Nephron (organoid): ENCODE measurements around the gene RBBP5.

Experiments used
- H3K27ac Mint-ChIP-seq, 3 experiments: 2 replicates each; pipeline ENCODE4 v1.8.0; 2020; ENCODE audit warnings: mixed read lengths in 3 of 3, mild to moderate bottlenecking in 2 of 3, moderate library complexity in 1 of 3
- H3K27me3 Mint-ChIP-seq: 2 replicates; pipeline ENCODE4 v1.8.0; 2021; ENCODE audit warnings: low read depth, mild to moderate bottlenecking, moderate library complexity, mixed read lengths
- H3K36me3 Mint-ChIP-seq: 2 replicates; pipeline ENCODE4 v1.8.0; 2020; ENCODE audit warnings: low read depth, mixed read lengths
- H3K4me1 Mint-ChIP-seq: 2 replicates; pipeline ENCODE4 v1.8.0; 2020; ENCODE audit warnings: mixed read lengths
- H3K4me3 Mint-ChIP-seq, 3 experiments: 2 replicates each; pipeline ENCODE4 v1.8.0; 2020; ENCODE audit warnings: mild to moderate bottlenecking in 3 of 3, mixed read lengths in 3 of 3, moderate library complexity in 2 of 3
- H3K9me3 Mint-ChIP-seq: 2 replicates; pipeline ENCODE4 v1.8.0; 2020; ENCODE audit warnings: mixed read lengths
- TF ChIP-seq, protein P1 (sequence below), 3 experiments: fragments of 200-600 bp; sonication (generic); IDR thresholded peaks; one replicate each; pipeline ENCODE4 v1.5.0; 2021; ENCODE audit warnings: antibody characterized with exemption in 3 of 3; ENCODE audit not compliant: unreplicated experiment in 3 of 3

RBBP5 gene

DNA sequence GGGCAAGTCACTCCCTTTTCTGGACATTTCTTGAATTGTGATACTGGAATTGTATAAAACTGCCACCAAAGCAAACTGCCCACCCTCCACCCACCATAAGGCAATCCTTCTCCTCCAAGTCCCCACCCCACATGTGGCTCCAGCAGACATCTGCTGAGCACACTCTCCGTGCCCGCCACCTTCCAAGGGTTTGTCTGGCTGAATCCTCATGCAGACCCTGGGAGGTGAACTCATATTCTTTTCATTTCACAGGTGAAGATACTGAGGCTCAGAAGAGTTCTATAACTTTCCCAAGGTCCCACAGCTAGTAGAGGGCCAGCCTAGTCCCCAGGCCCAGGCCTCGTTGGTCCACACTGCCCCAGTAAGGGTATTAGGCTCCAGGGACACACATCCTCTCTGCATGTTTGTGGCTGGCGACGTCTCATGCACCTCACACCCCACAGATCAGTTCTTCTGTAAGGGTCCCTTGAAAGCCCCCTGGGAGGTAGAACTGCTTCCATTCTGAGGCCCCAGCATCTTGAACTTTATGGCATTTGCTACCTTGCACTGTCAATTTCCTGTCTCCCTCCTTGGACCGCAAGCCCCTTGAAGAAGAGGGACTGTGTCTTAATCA is 64.7 kb downstream of the RBBP5 start:
- no peak overlapping the region for H3K27ac Mint-ChIP-seq
- TF ChIP-seq, protein P1, sequence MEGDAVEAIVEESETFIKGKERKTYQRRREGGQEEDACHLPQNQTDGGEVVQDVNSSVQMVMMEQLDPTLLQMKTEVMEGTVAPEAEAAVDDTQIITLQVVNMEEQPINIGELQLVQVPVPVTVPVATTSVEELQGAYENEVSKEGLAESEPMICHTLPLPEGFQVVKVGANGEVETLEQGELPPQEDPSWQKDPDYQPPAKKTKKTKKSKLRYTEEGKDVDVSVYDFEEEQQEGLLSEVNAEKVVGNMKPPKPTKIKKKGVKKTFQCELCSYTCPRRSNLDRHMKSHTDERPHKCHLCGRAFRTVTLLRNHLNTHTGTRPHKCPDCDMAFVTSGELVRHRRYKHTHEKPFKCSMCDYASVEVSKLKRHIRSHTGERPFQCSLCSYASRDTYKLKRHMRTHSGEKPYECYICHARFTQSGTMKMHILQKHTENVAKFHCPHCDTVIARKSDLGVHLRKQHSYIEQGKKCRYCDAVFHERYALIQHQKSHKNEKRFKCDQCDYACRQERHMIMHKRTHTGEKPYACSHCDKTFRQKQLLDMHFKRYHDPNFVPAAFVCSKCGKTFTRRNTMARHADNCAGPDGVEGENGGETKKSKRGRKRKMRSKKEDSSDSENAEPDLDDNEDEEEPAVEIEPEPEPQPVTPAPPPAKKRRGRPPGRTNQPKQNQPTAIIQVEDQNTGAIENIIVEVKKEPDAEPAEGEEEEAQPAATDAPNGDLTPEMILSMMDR (IDR thresholded peaks at IDR 0.05; ENCODE audit: unreplicated experiment in 3 of 3): no peak
- no peak overlapping the region for H3K4me3 Mint-ChIP-seq
- no peaks in the 10 kb centered on the region for H3K4me1 Mint-ChIP-seq
- no peaks in the 10 kb centered on the region for H3K9me3 Mint-ChIP-seq
- peaks cover 12% of the 10 kb centered on the region for H3K27me3 Mint-ChIP-seq
- no peaks in the 10 kb centered on the region for H3K36me3 Mint-ChIP-seq

DNA sequence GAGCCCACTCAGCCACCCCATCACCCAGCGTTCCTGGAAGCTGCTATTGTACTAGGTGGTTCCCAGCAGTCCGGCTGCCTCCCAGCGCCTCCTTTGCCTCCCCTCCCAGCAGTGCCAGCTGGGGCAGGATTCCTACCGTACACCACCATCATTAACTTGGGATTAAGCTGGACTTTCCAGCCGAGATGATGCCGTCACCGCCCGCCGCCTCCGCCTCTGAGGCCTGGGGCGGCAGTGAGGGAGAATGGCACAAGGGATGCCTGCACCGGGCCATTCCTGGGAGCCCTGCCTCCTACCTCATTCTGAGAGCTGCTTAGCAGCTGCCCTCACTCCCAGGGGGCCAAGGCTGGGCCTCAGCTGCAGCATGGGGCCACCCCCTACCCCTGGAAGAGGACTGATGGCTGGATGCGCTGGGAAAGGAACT is 65.6 kb downstream of the RBBP5 start:
- Mint-ChIP-seq H3K27me3 (peaks cover 16% of the 10 kb centered on the region), H3K4me3 (no peak overlapping the region), H3K36me3 (no peaks in the 10 kb centered on the region), H3K4me1 (no peaks in the 10 kb centered on the region), H3K9me3 (no peaks in the 10 kb centered on the region), H3K27ac (no peak overlapping the region)
- TF ChIP-seq, protein P1 (IDR thresholded peaks at IDR 0.05; ENCODE audit: unreplicated experiment in 3 of 3): no peak

DNA sequence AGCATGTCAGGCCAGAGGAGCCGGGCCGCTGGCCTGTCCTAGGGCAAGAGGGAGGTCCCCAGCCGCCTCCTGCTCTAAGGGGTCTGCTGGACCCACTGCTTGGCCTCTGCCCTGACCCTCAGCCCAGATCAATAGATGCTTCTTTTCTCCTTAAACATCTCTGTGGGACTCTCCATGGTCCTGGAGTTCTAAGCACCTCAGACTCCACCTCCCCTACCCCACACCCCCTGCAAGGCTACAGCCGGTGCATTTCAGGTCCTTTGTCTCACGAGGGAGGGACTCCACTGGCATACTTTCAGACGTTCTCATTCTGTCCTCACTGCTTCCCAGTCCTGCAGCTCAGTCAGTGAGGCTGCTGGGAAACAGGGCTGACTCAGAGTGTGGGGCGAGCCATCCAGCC is 67.8 kb downstream of the RBBP5 start:
- no peak overlapping the region for H3K4me3 Mint-ChIP-seq
- H3K9me3 Mint-ChIP-seq: no peaks in the 10 kb centered on the region
- no peak overlapping the region for H3K27ac Mint-ChIP-seq
- H3K36me3 Mint-ChIP-seq: no peaks in the 10 kb centered on the region
- H3K27me3 Mint-ChIP-seq: peaks cover 29% of the 10 kb centered on the region
- TF ChIP-seq, protein P1 (IDR thresholded peaks at IDR 0.05; ENCODE audit: unreplicated experiment in 3 of 3): no peak
- no peaks in the 10 kb centered on the region for H3K4me1 Mint-ChIP-seq

DNA sequence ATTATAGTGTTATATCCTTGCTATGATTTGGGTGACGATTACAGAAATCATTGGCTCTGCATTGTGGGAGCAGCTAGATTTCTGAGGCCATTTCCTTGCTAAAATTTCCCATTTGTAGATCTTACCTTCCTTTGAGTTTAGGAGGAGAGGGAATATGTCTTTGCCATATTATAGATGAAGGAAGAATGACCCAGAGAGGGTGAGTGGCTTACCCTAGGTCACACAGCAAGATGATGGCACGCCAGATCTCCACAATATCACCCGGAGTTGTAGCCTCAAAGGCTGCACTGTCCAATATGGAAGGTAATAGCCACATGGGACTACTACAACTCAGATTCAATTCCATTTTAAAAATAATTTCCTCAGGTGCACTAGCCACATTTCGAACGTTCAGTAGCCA is 68.5 kb downstream of the RBBP5 start:
- no peak overlapping the region for H3K27ac Mint-ChIP-seq
- H3K36me3 Mint-ChIP-seq: no peaks in the 10 kb centered on the region
- H3K4me3 Mint-ChIP-seq: no peak overlapping the region

DNA sequence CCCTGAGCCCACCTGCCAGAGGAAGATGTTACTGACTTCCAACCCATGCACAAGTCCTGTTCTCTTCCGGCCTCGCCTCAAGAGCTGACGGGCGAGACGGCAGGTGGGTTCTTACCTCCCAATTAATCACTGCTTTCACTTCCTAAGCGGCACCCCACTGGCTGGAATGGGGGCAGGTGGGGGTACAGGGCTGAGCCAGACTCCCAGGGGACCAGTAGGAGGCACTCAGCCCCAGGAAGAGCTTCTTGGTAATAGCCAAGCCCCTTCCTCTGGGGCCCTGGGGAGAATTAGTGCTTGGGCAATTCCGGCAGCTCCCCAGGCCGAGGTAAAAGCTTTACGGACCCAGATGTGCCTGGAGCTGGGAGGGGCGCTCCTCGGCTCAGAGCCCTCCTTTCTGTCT is 69.1 kb downstream of the RBBP5 start:
- TF ChIP-seq, protein P1 (IDR thresholded peaks at IDR 0.05; ENCODE audit: unreplicated experiment in 3 of 3): no peak
- Mint-ChIP-seq H3K27me3 (peaks cover 35% of the 10 kb centered on the region), H3K27ac (no peak overlapping the region), H3K36me3 (no peaks in the 10 kb centered on the region), H3K4me1 (no peaks in the 10 kb centered on the region), H3K9me3 (no peaks in the 10 kb centered on the region), H3K4me3 (no peak overlapping the region)

More for the DNA sequence above, 68.5 kb downstream of the RBBP5 start:
- H3K4me1 Mint-ChIP-seq: no peaks in the 10 kb centered on the region
- TF ChIP-seq, protein P1 (IDR thresholded peaks at IDR 0.05; ENCODE audit: unreplicated experiment in 3 of 3): no peak
- no peaks in the 10 kb centered on the region for H3K9me3 Mint-ChIP-seq
- peaks cover 32% of the 10 kb centered on the region for H3K27me3 Mint-ChIP-seq

DNA sequence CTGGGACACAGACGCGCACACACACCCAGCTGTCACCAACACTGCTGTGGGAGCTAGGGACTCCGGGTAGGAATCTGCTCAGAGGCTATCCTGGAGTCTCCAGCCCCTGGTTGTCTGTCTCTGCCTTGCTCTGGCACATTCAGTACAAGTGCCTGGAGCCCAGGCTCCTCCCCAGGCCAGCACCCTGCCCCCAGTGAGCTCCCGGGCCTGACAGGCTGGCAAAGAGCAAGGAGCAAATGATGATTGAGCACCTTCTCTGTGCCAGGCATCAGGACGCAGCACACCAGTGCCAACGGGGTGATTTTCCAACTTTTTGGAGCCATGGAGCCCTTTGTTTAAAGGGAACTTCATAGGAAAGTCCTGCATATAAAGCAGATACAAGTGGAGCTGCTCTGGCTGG is 72.3 kb downstream of the RBBP5 start:
- Mint-ChIP-seq H3K9me3 (no peaks in the 10 kb centered on the region), H3K27me3 (peaks cover 59% of the 10 kb centered on the region), H3K36me3 (no peaks in the 10 kb centered on the region), H3K4me3 (no peak overlapping the region), H3K4me1 (no peaks in the 10 kb centered on the region), H3K27ac (no peak overlapping the region)
- TF ChIP-seq, protein P1 (IDR thresholded peaks at IDR 0.05; ENCODE audit: unreplicated experiment in 3 of 3): no peak
